ENCODE measurements around the gene SPINK6.

GRCh38 chr5:148176480-148176879 lies 26.4 kb upstream of the SPINK6 start:
- TF ChIP-seq RAD21 (IDR thresholded peaks at IDR 0.05; ENCODE audit: low read depth): no peak
- no peak for TF ChIP-seq EZH2phosphoT487 (IDR thresholded peaks at IDR 0.05; ENCODE audit: borderline replicate concordance)
- TF ChIP-seq CTCF (IDR thresholded peaks at IDR 0.05 in 2 of 3, conservative IDR thresholded peaks at IDR 0.05 in 1 of 3; ENCODE audit: borderline replicate concordance in 1 of 3, insufficient read depth in 1 of 3, low read depth in 2 of 3, low read length in 2 of 3): no peak
- TF ChIP-seq EZH2 (IDR thresholded peaks at IDR 0.05): no peak
- no peak for TF ChIP-seq POLR2AphosphoS5 (IDR thresholded peaks at IDR 0.05; ENCODE audit: low read depth, low read length)
- no peak for TF ChIP-seq ZFX (IDR thresholded peaks at IDR 0.05)
- no peak for TF ChIP-seq ELF1 (IDR thresholded peaks at IDR 0.05; ENCODE audit: borderline replicate concordance, low read depth)
- no peak for TF ChIP-seq TCF7L2 (IDR thresholded peaks at IDR 0.05; ENCODE audit: borderline replicate concordance, extremely low read depth, insufficient read depth, insufficient read length)
- no peak for TF ChIP-seq REST (IDR thresholded peaks at IDR 0.05; ENCODE audit: low read depth)
